Measurements from ENCODE around the gene TFAP2A.

Gene TFAP2A

GRCh38 chr6:10384610-10385523 lies 30.0 kb downstream of the TFAP2A start:
- no peak for DNase-seq (ENCODE audit: extremely low read depth in 1 of 2, low read depth in 1 of 2)

DNA sequence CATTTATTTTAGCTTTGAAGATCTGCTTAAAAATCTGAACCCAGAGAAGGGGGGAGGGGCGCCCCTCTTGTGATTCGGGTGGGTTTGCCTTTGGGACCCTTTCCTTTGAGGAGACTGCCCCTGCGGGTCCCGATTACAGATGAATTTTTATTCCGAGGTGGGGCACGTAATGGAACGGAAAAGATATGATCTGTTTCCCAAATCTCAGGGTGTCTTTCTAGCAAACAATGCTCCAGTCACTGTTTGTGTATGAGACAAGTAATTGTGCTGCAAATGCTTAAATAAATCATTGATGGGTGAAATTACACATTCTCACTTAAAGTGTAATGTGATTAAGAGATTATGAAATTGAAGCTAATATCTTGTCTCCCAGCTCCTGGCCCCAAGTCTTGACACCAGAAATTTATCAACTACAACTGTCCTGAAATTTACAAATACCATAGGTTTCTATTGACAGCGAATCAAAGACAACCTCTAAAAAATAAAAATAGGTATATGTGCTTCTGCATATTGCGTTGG lies 30.7 kb downstream of the TFAP2A start:
- no peak for DNase-seq (ENCODE audit: extremely low read depth in 1 of 2, low read depth in 1 of 2)

DNA sequence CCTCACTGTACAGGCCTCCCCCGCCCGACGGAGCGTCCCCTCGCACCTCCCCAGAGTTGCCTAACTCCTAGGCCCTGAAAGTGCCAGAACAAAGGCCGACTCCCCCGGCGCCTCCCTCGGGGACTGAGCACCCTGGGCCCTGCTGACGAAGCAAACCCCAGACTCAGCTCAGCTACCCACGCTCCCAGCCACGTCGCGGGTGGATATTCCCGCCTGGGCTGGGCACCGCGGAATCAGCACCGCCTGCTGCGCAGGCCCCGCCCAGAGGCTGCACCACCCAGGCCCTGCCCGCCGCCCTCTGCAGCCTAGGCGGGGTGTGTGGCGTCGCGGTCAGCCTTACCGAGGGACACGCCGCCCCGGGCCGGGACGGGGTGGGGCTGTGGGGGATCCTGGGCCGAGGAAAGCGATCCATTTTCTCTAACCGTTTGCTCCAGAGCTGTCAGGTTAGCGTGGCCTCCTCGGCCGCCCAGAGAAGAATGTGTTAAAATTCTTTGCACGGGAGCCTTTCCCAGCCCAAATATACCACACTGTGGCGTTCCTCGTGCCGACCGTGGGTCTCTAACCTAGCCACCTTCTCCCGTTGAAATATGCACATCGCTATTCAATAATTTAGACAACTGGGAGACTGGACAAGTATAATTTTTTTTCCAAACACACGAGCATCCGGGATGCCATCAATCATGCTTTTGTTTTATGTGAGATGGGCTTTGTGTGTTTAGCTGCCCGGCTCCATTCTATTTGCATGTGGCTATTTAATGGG lies 31.4 kb downstream of the TFAP2A start:
- DNase-seq (ENCODE audit: extremely low read depth in 1 of 2, low read depth in 1 of 2): no peak

GRCh38 chr6:10382728-10383330 lies 32.0 kb downstream of the TFAP2A start:
- DNase-seq (ENCODE audit: extremely low read depth in 1 of 2, low read depth in 1 of 2): no peak

DNA sequence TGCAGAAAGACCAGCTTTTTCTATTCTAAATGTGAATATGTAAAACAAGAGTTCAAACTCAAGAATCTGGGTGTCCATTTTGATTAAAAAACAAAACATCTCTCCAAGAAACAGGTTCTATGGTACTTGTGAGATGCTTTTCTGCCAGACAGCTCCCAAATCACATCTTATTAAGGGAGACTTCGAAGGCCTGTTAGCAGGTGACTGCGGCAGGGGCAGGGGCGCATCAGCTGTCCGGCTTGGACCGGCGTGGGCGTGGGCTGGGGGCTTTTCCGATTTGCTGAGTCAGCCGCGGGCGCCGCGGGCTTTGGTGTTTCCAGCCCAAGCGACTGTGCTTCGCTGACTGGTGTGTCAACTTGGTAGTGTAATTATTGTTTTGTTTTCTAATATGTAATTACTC lies 32.6 kb downstream of the TFAP2A start:
- no peak for DNase-seq (ENCODE audit: extremely low read depth in 1 of 2, low read depth in 1 of 2)

DNA sequence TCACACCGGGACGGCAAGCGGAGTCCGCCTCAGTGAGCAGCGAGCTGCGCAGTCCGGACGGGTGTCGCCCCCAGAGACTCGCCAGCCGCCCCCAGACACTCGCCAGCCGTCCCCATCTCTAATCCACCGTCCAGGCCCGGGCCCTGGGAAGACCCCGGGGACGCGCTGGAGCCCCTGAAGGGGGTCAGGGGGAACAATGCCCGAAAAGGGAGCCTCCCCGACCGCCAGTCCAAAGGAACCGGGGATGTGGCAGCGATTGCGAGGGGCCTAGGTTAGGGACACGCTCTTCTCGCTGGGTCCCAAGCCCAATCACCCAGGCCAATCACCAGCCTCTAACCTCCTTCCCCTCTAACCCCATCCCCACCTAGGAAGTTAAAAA lies 33.1 kb downstream of the TFAP2A start:
- no peak for DNase-seq (ENCODE audit: extremely low read depth in 1 of 2, low read depth in 1 of 2)

DNA sequence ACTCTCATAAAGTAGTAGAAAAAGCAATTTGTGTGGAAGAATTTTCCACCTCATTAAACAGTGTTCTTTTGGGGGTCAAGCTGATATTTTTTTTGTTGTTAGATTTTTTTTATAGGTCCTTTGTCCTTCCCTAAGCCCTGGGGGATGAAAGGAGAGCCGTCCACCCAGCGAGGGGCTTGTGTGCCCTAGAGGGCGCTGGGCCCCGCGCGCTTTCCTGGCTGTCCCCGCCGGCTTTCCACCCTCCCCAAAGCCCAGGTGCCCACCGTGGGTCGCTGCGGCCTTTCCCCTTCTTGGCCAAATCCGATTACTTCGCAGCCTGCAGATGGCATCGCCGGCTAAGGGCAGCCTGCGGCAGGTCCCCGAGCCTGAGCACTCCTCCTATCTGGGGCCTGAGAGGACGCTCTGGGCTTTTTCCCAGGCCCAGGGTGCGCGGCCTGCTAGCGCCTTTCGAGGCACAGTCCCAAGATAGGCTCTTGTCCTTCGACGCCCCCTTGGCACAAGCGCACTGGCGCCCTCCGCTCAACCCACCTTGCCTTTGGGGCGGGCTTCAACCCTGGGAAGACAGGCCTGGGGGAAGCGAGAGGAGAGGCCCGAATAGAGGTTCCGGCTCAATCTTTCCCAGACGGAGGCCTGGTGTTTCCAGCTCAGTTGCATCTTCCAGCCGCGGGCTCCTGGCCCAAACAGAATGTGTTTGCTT lies 33.6 kb downstream of the TFAP2A start:
- DNase-seq (ENCODE audit: extremely low read depth in 1 of 2, low read depth in 1 of 2): no peak

DNA sequence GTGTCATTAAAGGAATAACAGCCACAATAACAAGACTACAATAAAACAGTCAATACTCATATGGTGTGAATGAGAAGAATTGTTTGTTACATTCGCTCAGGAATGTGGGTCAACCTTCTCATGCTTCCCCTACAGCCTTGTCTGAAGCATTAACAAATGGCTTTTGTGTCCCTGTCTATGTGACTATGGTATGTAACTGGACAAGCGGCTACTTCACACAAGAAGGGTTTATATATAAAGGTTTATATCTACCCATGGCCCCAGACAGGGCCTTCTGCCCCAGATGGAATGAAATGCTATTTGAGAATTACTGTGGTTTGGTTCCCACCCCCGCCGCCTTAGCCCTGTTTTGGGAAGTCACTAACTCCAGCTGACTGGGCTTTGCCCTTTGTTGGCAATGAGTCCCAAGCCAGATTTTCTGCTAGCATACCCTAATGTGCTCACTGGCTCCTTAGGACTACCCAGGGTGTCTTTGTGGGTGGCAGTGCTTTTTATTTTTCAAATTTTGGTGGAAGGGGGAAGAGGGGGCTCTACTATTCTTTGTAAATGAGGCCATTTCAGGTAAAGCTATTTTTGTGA lies 39.4 kb downstream of the TFAP2A start:
- DNase-seq (ENCODE audit: extremely low read depth in 1 of 2, low read depth in 1 of 2): no peak

DNA sequence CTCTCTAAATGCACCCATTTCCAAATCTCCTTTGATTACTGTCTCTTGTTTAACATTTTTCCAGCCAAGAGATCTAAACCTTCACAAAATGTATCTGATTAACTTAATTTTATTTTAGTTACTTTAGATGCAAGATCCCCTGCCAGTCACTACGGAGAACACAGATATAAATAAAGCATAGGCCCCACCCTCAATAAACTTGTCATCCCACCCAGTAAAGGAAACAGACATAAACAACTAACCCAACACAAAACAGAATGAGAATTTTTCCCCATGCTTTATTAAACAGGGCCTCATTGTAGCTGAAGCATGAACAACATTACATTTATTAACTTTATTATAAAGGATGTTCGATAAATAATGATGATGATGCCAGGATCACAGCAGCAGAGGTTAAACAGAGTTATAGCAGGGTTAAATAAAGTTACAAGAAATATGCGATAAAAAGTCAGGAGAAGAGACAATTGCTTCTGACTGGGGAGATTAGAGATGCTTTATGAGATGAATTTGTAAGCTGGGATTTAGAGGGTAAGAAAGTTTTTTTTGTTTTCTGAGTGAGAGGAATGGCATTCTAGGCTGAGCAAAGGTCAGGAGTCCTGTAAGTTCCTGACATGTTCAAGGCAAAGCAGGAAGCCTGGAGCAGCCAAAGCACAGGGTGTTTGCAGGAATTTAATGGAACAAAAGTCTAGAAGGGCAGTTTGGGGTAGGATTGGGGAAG lies 41.1 kb downstream of the TFAP2A start:
- DNase-seq (ENCODE audit: extremely low read depth in 1 of 2, low read depth in 1 of 2): no peak

DNA sequence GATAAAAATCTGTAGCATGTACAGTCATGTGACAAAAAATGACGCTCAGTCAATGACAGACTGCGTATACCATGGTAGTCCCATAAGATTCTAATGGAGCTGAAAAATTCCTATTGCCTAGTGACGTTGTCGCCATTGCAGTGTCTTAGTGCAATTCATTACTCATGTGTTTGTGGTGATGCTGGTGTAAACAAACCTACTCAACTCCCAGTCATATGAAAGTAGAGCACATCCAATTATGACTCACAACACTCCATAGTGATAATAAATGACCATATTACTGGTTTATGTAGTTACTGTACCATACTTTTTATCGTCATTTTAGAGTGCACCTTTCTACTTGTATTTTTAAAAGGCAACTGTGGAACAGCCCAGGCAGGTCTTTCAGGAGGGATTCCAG lies 45.0 kb downstream of the TFAP2A start:
- no peak for DNase-seq (ENCODE audit: extremely low read depth in 1 of 2, low read depth in 1 of 2)

DNA sequence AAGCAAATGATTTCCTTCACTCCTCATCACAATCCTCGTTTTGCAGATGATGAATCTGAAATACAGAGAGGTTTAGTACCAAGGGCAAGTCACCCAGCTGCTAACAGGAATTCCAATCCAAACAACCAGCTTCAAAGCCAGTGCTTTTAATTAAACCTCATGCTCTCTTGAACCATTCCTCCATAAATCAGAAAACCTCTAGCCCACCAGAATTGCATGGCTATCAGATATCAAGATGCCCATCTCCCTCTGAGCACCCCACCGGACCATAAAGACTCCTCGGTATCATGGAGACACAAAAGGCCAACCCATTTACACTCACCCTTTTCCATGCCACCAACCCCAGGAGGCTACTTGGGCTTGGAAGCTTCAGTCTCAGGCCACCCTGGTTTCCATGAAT lies 46.0 kb downstream of the TFAP2A start:
- DNase-seq (ENCODE audit: extremely low read depth in 1 of 2, low read depth in 1 of 2): no peak

DNA sequence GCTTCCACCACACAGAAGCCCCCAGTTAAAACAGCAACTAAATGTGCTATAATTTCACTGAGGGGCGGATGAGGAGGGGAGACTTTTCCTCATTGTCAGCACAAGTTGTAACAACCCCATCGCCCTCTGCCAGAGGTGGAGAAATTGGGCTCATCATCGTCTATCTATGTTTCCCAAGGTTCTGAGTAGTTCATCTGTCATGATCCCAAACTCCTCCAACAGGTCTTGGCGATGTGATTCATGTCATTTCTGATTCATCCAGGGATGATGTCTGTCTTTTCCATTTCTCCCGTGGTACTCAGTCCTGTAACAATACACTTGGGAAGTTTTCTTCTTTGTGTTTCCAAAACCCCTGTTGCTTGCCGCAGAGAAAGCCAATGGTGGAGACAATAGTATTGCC lies 51.0 kb downstream of the TFAP2A start:
- no peak for DNase-seq (ENCODE audit: extremely low read depth in 1 of 2, low read depth in 1 of 2)

- DNase-seq (ENCODE audit: extremely low read depth in 1 of 2, low read depth in 1 of 2): no peak
These were observed 52.6 kb downstream of the TFAP2A start for GRCh38 chr6:10362300-10362699.

- DNase-seq (ENCODE audit: extremely low read depth in 1 of 2, low read depth in 1 of 2): no peak
These were observed 53.4 kb downstream of the TFAP2A start for GRCh38 chr6:10361428-10361827.

DNA sequence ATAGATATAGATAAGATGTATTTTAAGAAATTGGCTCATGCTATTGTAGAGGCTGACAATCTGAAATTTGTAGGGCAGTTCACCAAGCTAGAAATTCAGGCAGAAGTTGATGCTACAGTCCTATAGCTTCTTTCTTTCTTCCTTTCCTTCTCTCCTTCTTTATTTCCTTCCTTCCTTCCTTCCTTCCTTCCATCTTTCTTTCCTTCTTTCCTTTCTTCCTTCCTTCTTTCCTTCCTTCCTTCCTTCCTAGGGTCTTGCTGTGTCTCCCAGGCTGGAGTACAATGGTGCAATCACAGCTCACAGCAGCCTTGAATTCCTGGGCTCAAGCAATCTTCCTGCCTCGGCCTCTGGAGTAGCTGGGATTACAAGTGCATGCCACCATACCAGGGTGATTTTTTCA lies 55.3 kb downstream of the TFAP2A start:
- DNase-seq (ENCODE audit: extremely low read depth in 1 of 2, low read depth in 1 of 2): no peak

DNA sequence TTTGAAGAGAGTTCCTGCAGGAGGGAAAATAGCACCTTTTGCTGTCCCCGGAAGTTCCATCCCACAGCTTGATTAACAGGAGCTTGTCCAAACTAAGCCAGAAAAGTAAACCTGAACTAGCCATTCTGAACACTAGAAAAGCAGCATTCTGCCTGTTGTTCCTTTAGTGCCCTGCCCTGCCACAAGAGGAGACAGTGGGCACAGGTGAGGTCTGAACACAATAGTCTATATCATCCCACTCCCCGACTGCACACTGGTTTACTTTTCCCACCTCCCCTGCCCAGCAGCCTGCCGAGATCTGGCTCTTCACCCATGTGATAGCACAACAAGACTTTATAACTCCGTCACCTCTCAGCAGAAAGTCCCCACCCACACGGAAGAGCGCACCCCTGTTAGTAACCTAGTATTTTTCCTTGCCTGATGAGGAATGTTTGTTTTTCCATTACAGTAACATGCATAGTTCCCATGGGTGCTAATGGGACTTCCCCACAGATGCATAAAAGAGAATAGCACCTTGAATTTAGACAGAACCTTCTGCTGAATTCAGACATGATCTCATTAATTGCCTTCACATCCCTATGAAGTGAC lies 59.7 kb downstream of the TFAP2A start:
- DNase-seq (ENCODE audit: extremely low read depth in 1 of 2, low read depth in 1 of 2): no peak

DNA sequence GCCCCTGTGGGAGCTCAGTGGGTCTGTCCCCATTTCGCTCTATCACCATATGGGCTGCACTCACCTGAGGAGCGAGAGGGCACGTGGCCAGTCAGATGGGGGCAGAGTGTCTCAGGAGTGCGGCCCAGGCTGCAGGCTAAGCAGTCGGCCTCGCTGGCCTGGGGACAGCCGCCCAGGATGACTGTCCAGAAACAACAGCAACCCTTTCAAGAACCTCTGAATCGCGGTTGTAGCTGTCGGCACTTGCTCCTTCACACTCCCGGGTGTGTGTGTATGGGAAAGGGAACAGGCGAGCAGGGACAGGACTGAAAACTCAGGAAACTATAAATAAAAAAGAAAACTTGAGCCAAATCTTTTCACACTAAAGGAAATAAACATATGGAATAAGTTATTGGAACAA lies 63.1 kb downstream of the TFAP2A start:
- DNase-seq (ENCODE audit: extremely low read depth in 1 of 2, low read depth in 1 of 2): no peak

DNA sequence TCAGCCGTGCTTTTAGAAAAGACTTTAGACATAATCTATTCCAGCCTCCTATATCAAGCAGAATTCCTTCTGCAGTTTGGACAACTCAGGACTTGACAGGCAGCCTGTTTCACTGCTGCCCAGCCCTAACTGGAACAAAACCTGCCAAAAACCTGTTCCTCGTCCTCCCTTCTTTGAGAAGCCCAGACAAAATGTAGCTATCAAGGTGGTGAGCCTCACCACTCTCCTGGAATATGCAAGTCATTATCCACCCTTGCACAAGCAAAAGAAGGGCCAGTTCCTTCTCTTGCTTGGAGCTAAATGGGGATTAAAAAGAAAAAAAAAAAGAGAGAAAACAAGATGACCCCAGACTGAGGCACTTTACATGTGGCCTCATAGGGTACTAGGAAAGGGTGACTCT lies 64.2 kb downstream of the TFAP2A start:
- DNase-seq (ENCODE audit: extremely low read depth in 1 of 2, low read depth in 1 of 2): no peak

- no peak for DNase-seq (ENCODE audit: extremely low read depth in 1 of 2, low read depth in 1 of 2)
These were observed 67.1 kb downstream of the TFAP2A start for GRCh38 chr6:10347561-10348327.
